ENCODE data around the gene SLC6A20.

The SLC6A20 gene

DNA sequence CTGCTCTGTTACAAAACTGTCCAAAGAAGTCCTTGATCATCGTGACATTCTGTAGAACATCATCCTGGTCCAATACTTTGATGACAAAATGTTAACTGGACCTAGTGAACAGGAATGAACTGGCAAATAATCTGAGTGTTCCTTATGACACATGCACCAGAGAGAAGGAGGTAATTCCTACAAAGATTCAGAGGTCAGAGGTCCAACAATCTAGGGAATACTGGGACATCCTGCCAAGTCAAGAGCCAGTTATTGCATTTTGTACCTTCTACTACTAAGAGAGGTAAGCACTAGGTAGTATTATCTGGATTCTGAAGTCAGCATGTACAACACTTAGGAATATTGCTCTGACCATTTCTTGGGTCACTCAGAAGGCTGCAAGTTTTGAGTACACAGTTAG lies 24.8 kb upstream of the SLC6A20 start:
- no peak for TF ChIP-seq MYC (IDR thresholded peaks at IDR 0.05; ENCODE audit: low read depth, low read length)
- TF ChIP-seq, protein P1, sequence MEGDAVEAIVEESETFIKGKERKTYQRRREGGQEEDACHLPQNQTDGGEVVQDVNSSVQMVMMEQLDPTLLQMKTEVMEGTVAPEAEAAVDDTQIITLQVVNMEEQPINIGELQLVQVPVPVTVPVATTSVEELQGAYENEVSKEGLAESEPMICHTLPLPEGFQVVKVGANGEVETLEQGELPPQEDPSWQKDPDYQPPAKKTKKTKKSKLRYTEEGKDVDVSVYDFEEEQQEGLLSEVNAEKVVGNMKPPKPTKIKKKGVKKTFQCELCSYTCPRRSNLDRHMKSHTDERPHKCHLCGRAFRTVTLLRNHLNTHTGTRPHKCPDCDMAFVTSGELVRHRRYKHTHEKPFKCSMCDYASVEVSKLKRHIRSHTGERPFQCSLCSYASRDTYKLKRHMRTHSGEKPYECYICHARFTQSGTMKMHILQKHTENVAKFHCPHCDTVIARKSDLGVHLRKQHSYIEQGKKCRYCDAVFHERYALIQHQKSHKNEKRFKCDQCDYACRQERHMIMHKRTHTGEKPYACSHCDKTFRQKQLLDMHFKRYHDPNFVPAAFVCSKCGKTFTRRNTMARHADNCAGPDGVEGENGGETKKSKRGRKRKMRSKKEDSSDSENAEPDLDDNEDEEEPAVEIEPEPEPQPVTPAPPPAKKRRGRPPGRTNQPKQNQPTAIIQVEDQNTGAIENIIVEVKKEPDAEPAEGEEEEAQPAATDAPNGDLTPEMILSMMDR (IDR thresholded peaks at IDR 0.05; ENCODE audit: low read depth, low read length) = no peak
- TF ChIP-seq, protein P2, sequence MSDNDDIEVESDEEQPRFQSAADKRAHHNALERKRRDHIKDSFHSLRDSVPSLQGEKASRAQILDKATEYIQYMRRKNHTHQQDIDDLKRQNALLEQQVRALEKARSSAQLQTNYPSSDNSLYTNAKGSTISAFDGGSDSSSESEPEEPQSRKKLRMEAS (IDR thresholded peaks at IDR 0.05; ENCODE audit: low read depth, low read length) = no peak
- no peak for TF ChIP-seq POLR2A (IDR thresholded peaks at IDR 0.05; ENCODE audit: extremely low read depth, insufficient read length)
- H3K4me3 ChIP-seq (ENCODE audit: low read depth, low read length) = no peak overlapping the region
- no peak for DNase-seq (ENCODE audit: low read depth)

DNA sequence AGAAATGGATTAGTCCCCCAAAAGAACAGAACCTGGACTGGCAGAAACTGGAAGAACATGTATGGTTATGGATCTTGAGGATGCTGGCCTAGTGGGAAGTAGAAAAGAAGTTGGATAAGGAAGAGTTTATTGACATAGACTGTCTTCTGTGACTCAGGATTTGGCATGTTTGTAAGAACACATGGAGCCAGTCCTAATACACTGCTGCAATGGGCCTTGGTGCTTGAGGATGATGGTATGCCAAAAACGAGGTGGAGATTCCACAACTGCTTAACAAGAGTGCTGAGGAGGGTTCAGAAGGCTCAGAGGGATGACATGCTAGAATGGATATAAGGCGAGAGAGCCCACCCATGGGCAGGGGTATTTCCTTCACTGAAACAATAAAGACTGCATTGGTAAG lies 23.2 kb upstream of the SLC6A20 start:
- no peak overlapping the region for H3K4me3 ChIP-seq (ENCODE audit: low read depth, low read length)
- TF ChIP-seq MYC (IDR thresholded peaks at IDR 0.05; ENCODE audit: low read depth, low read length) (no peak), POLR2A (IDR thresholded peaks at IDR 0.05; ENCODE audit: extremely low read depth, insufficient read length) (no peak)
- TF ChIP-seq, protein P2 (IDR thresholded peaks at IDR 0.05; ENCODE audit: low read depth, low read length) = no peak
- TF ChIP-seq, protein P1 (IDR thresholded peaks at IDR 0.05; ENCODE audit: low read depth, low read length) = no peak
- no peak for DNase-seq (ENCODE audit: low read depth)

DNA sequence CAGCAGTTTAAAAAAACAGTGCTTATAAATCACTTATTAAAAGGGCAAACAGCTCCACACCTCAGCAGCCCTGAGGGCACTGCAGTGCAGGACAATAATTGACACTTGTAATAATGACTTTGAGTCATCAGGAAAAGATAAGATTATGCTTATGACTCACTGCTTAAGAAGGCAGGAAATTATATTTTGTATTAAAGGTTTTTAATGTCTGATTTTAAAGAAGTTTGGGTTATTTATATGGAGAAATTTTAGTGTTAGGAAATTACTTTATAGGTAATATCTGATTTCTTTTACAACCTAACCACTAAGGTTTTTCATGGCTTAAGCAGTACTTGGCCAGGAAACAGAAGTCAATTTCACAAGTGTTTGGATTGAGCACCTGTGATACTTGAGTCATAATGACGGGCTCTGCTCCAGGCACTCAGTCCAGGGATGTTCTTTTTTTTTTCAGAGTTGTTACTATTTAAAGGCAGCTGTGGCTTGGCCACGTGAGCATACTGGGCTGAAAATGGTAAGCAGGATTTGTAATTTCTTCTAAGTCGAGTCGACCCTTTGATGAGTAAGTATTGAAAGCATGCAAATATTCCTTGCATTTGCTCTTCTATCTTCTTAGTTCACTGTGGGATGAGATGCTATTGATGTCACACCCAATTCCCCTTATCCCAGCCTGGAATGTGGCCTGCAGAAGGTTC lies 21.6 kb upstream of the SLC6A20 start:
- TF ChIP-seq, protein P1 (IDR thresholded peaks at IDR 0.05; ENCODE audit: low read depth, low read length) = no peak
- TF ChIP-seq, protein P2 (IDR thresholded peaks at IDR 0.05; ENCODE audit: low read depth, low read length) = no peak
- TF ChIP-seq MYC (IDR thresholded peaks at IDR 0.05; ENCODE audit: low read depth, low read length) (no peak), POLR2A (IDR thresholded peaks at IDR 0.05; ENCODE audit: extremely low read depth, insufficient read length) (no peak)
- no peak for DNase-seq (ENCODE audit: low read depth)
- H3K4me3 ChIP-seq (ENCODE audit: low read depth, low read length) = no peak overlapping the region

DNA sequence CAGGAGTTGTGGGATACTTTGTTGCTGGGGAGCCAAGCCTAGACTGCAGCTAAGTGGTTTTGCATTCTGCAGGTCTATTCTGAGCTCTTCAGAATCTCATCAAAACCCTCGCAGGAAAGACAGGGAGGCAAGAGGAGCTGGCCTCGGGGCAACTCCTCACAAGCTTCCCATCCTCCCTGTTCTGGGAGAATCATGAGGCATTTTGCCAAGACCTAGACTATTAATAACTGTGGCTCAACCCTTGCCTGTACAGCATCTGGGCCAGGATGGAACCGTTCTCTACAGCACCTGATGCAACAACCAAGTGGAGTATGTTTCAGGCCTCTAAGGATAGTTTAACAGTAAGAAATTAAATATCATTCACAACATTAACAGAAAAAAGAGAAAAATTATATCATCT lies 20.2 kb upstream of the SLC6A20 start:
- DNase-seq (ENCODE audit: low read depth) = no peak
- H3K4me3 ChIP-seq (ENCODE audit: low read depth, low read length) = no peak overlapping the region
- TF ChIP-seq MYC (IDR thresholded peaks at IDR 0.05; ENCODE audit: low read depth, low read length) (no peak), POLR2A (IDR thresholded peaks at IDR 0.05; ENCODE audit: extremely low read depth, insufficient read length) (no peak)
- TF ChIP-seq, protein P2 (IDR thresholded peaks at IDR 0.05; ENCODE audit: low read depth, low read length) = no peak
- TF ChIP-seq, protein P1 (IDR thresholded peaks at IDR 0.05; ENCODE audit: low read depth, low read length) = no peak

DNA sequence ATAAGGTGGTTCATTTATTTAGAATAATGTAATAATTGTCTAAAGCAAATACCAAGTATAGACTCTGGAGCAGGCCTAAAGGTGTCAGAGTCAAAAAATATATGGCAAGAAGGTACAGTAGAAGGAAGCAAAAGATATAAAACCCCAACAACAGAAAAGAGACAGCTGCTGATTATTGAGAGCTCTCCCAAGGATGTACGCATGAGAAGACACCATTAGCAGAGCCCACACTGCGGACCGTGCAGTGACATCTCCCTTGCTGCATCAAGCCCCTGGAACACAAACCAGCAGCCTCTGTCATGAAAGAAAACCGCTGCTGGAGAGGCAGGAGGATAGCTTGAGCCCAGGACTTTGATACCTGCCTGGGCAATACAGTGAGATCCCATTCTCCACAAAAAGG lies 18.0 kb upstream of the SLC6A20 start:
- no peak overlapping the region for H3K4me3 ChIP-seq (ENCODE audit: low read depth, low read length)
- TF ChIP-seq, protein P1 (IDR thresholded peaks at IDR 0.05; ENCODE audit: low read depth, low read length) = no peak
- TF ChIP-seq POLR2A (IDR thresholded peaks at IDR 0.05; ENCODE audit: extremely low read depth, insufficient read length) = no peak
- TF ChIP-seq MYC (IDR thresholded peaks at IDR 0.05; ENCODE audit: low read depth, low read length) = no peak
- TF ChIP-seq, protein P2 (IDR thresholded peaks at IDR 0.05; ENCODE audit: low read depth, low read length) = no peak
- no peak for DNase-seq (ENCODE audit: low read depth)

All from NB4 (cell line).